ENCODE results near the gene BCAT1.
A peak's percentile ranks its signal among the peaks of the same experiment; 100 is the strongest.
"Not testable (repeated sequence)": the region's sequence is repeated elsewhere in the genome, so short reads cannot be mapped to it uniquely, and the experiment has no call there.

Gene BCAT1

GRCh38 chr12:24960222-24960855, 11.4 kb upstream of the BCAT1 start:
- peak; percentile 75 for DNase-seq (ENCODE audit: low read depth)

GRCh38 chr12:24956351-24956750, 7.5 kb upstream of the BCAT1 start:
- not testable (repeated sequence) for DNase-seq (ENCODE audit: low read depth)

GRCh38 chr12:24955853-24956252, 7.0 kb upstream of the BCAT1 start:
- DNase-seq (ENCODE audit: low read depth) = no peak

GRCh38 chr12:24955389-24955788, 6.5 kb upstream of the BCAT1 start:
- no peak for DNase-seq (ENCODE audit: low read depth)

- DNase-seq (ENCODE audit: low read depth) = no peak
Observed at GRCh38 chr12:24954261-24954660, 5.4 kb upstream of the BCAT1 start.

GRCh38 chr12:24952389-24952788, 3.5 kb upstream of the BCAT1 start:
- DNase-seq (ENCODE audit: low read depth) = no peak

GRCh38 chr12:24950231-24950834, 1.4 kb upstream of the BCAT1 start:
- DNase-seq (ENCODE audit: low read depth) = no peak

- peak; percentile 46 for DNase-seq (ENCODE audit: low read depth)
Observed at GRCh38 chr12:24948420-24948756, 513 bp downstream of the BCAT1 start.

- no peak for DNase-seq (ENCODE audit: low read depth)
Observed at GRCh38 chr12:24947541-24948419, 1.1 kb downstream of the BCAT1 start.

- DNase-seq (ENCODE audit: low read depth) = no peak
Observed at GRCh38 chr12:24945845-24946244, 3.1 kb downstream of the BCAT1 start.

- no peak for DNase-seq (ENCODE audit: low read depth)
Observed at GRCh38 chr12:24945039-24945438, 3.9 kb downstream of the BCAT1 start.

- no peak for DNase-seq (ENCODE audit: low read depth)
Observed at GRCh38 chr12:24944601-24944975, 4.3 kb downstream of the BCAT1 start.

- DNase-seq (ENCODE audit: low read depth) = peak; percentile 84
Observed at GRCh38 chr12:24943947-24944600, 4.8 kb downstream of the BCAT1 start.

- no peak for DNase-seq (ENCODE audit: low read depth)
Observed at GRCh38 chr12:24940157-24940556, 8.7 kb downstream of the BCAT1 start.

- not testable (repeated sequence) for DNase-seq (ENCODE audit: low read depth)
Observed at GRCh38 chr12:24939551-24939950, 9.3 kb downstream of the BCAT1 start.

- no peak for DNase-seq (ENCODE audit: low read depth)
Observed at GRCh38 chr12:24938341-24938740, 10.6 kb downstream of the BCAT1 start.

- DNase-seq (ENCODE audit: low read depth) = peak; percentile 52
Observed at GRCh38 chr12:24937553-24938244, 11.2 kb downstream of the BCAT1 start.

GRCh38 chr12:24933694-24934407, 15.1 kb downstream of the BCAT1 start:
- DNase-seq (ENCODE audit: low read depth) = no peak

- peak; percentile 65 for DNase-seq (ENCODE audit: low read depth)
Observed at GRCh38 chr12:24931666-24932405, 17.1 kb downstream of the BCAT1 start.

GRCh38 chr12:24929953-24930352, 18.9 kb downstream of the BCAT1 start:
- no peak for DNase-seq (ENCODE audit: low read depth)

Data from iris pigment epithelial cell (primary cell).